HCT116 (cell line): ENCODE data around the gene SNAI1. TPM values are rescaled to one million over a fixed set of nuclear protein-coding genes. Genes with fewer than 3 reads are reported as not detected.

Experiments used
- ATAC-seq: fragments of 200-7000 bp; cut with Tn5 transposase; 2 replicates; pipeline ENCODE4 v1.9.1; 2020; ENCODE audit warnings: mild to moderate bottlenecking, moderate library complexity
- BruUV-seq: library from RNA; stranded (reverse); fragments of 400-500 nt; replicated peaks from 2 replicates; lab custom pipeline; 2021; lab: Mats Ljungman, UMichigan
- CTCF ChIA-PET: fragments of 300-600 bp; sonication (Branson Sonifier 250); formaldehyde crosslinking; loops from one replicate; lab custom pipeline; 2021; ENCODE audit warnings: antibody characterized with exemption; lab: Charles Lee
- POLR2A ChIA-PET: fragments of 300-600, 350-600 bp; sonication (Branson Sonifier 250); formaldehyde crosslinking; loops from one replicate; lab custom pipeline; 2021; ENCODE audit warnings: antibody characterized with exemption; lab: Charles Lee
- RAD21 ChIA-PET, 2 experiments: fragments of 300-600 bp; sonication (Branson Sonifier 250); formaldehyde crosslinking; loops; one replicate each; lab custom pipeline; 2023; ENCODE audit warnings: low total read pairs in 2 of 2; ENCODE audit not compliant: uncharacterized antibody in 2 of 2, unreplicated experiment in 2 of 2, low non-redundant PET in 1 of 2; lab: Charles Lee
- DNase-seq: peaks from one replicate; pipeline ENCODE4 v3.0.0-alpha.2; 2010; ENCODE audit warnings: low read depth, low spot score
- H2AFZ ChIP-seq: fragments of 200-600 bp; shearing (Covaris generic), sonication (generic); 2 replicates; pipeline ENCODE4 v1.6.1; 2017; ENCODE audit warnings: low read depth, mixed run types, mixed read lengths, antibody characterized with exemption, low read length; ENCODE audit not compliant: poor library complexity, severe bottlenecking
- H3K27ac ChIP-seq: 2 replicates; pipeline ENCODE4 v1.5.1; 2012; ENCODE audit warnings: low read depth, low read length
- H3K27me3 ChIP-seq: fragments of 200-600 bp; sonication (generic); 2 replicates; pipeline ENCODE4 v1.6.1; 2016; ENCODE audit warnings: mixed run types, low read length, mixed read lengths; ENCODE audit not compliant: insufficient read depth
- H3K36me3 ChIP-seq, 2 experiments: fragments of 200-500 bp in 1 of 2; fragments of 200-600 bp in 1 of 2; sonication (Bioruptor generic) in 1 of 2; sonication (generic) in 1 of 2; 2 replicates each; pipeline versions ENCODE4 v1.5.1 to v1.6.1; 2014 to 2016; ENCODE audit warnings: low read length in 2 of 2, inconsistent platforms in 1 of 2, mixed read lengths in 1 of 2, mixed run types in 1 of 2; ENCODE audit not compliant: insufficient read depth in 2 of 2, control insufficient read depth in 1 of 2
- H3K4me1 ChIP-seq, 2 experiments: fragments of 200-600 bp in 1 of 2; sonication (generic) in 1 of 2; 2 replicates each; pipeline versions ENCODE4 v1.5.1 to v1.6.1; 2012 to 2017; ENCODE audit warnings: low read length in 2 of 2, inconsistent platforms in 1 of 2, mild to moderate bottlenecking in 1 of 2, mixed read lengths in 1 of 2, mixed run types in 1 of 2, moderate library complexity in 1 of 2; ENCODE audit not compliant: insufficient read depth in 2 of 2, control insufficient read depth in 1 of 2
- H3K4me2 ChIP-seq: fragments of 200-600 bp; sonication (generic); 2 replicates; pipeline ENCODE4 v1.6.1; 2017; ENCODE audit warnings: mixed run types, low read length, mixed read lengths
- H3K4me3 ChIP-seq, 2 experiments: fragments of 200-600 bp in 1 of 2; sonication (generic) in 1 of 2; replicated peaks in 1 of 2; 2 replicates each; pipeline ENCODE4 v1.5.1; 2011 to 2016; ENCODE audit warnings: low read length in 2 of 2, control low read depth in 1 of 2, low read depth in 1 of 2, mild to moderate bottlenecking in 1 of 2, mixed read lengths in 1 of 2, mixed run types in 1 of 2
- H3K79me2 ChIP-seq: fragments of 200-600 bp; sonication (generic); 2 replicates; pipeline ENCODE4 v1.6.1; 2017; ENCODE audit warnings: mild to moderate bottlenecking, mixed run types, low read length, moderate library complexity, mixed read lengths; ENCODE audit not compliant: insufficient read depth
- H3K9ac ChIP-seq: fragments of 200-600 bp; sonication (generic); 2 replicates; pipeline ENCODE4 v1.6.1; 2016; ENCODE audit warnings: low read length, mixed read lengths
- H3K9me2 ChIP-seq: fragments of 200-600 bp; sonication (generic), shearing (Covaris generic); 2 replicates; pipeline ENCODE4 v1.6.1; 2017; ENCODE audit warnings: mixed run types, mild to moderate bottlenecking, moderate library complexity; ENCODE audit not compliant: insufficient read depth
- H3K9me3 ChIP-seq, 2 experiments: fragments of 200-500 bp in 1 of 2; fragments of 200-600 bp in 1 of 2; sonication (Bioruptor generic) in 1 of 2; sonication (generic) in 1 of 2; 2 replicates each; pipeline ENCODE4 v1.6.1; 2014 to 2017; ENCODE audit warnings: low read length in 2 of 2, mixed read lengths in 2 of 2, inconsistent platforms in 1 of 2, low read depth in 1 of 2, mild to moderate bottlenecking in 1 of 2, mixed run types in 1 of 2, moderate library complexity in 1 of 2; ENCODE audit not compliant: control insufficient read depth in 1 of 2, insufficient read depth in 1 of 2
- H4K20me1 ChIP-seq: fragments of 200-600 bp; sonication (generic), shearing (Covaris generic); 2 replicates; pipeline ENCODE4 v1.6.1; 2017; ENCODE audit warnings: mixed run types, mild to moderate bottlenecking, moderate library complexity; ENCODE audit not compliant: insufficient read depth
- CBX3 ChIP-seq: IDR thresholded peaks from 2 replicates; pipeline ENCODE4 v1.6.1; 2012; ENCODE audit warnings: low read depth
- CEBPB ChIP-seq: IDR thresholded peaks from 2 replicates; pipeline ENCODE4 v1.6.1; 2012; ENCODE audit warnings: low read depth
- ELF1 ChIP-seq: IDR thresholded peaks from 2 replicates; pipeline ENCODE4 v1.6.1; 2012; ENCODE audit warnings: low read depth, borderline replicate concordance
- EZH2 ChIP-seq: fragments of 200-600 bp; sonication (generic); IDR thresholded peaks from 2 replicates; pipeline ENCODE4 v1.6.1; 2017; ENCODE audit warnings: antibody characterized with exemption, mixed run types
- EZH2phosphoT487 ChIP-seq: fragments of 200-600 bp; IDR thresholded peaks from 2 replicates; pipeline ENCODE4 v1.6.1; 2018; ENCODE audit warnings: antibody characterized with exemption, borderline replicate concordance
- FOSL1 ChIP-seq: IDR thresholded peaks from 2 replicates; pipeline ENCODE4 v1.6.1; 2012; ENCODE audit warnings: low read depth
- RAD21 ChIP-seq: IDR thresholded peaks from 2 replicates; pipeline ENCODE4 v1.6.1; 2012; ENCODE audit warnings: low read depth, mild to moderate bottlenecking
- SP1 ChIP-seq: IDR thresholded peaks from 2 replicates; pipeline ENCODE4 v1.6.1; 2012; ENCODE audit warnings: low read depth
- SRF ChIP-seq: IDR thresholded peaks from 2 replicates; pipeline ENCODE4 v1.6.1; 2012; ENCODE audit warnings: low read depth
- TCF7L2 ChIP-seq: IDR thresholded peaks from 2 replicates; pipeline ENCODE4 v1.7.0; 2011; ENCODE audit warnings: borderline replicate concordance, inconsistent platforms; ENCODE audit not compliant: insufficient read depth, insufficient read length; ENCODE audit errors: extremely low read depth
- ZFX ChIP-seq: fragments of 450-650 bp; IDR thresholded peaks from 2 replicates; pipeline ENCODE4 v1.6.1; 2017
- ZNF274 ChIP-seq: fragments of 200-500 bp; sonication (Bioruptor generic); IDR thresholded peaks from 2 replicates; pipeline ENCODE4 v1.6.1; 2014; ENCODE audit warnings: mild to moderate bottlenecking, low read depth, low read length, inconsistent platforms
- intact Hi-C: fragments of 100-400 bp; cut with micrococcal nuclease; formaldehyde crosslinking; loops from 2 replicates; pipeline ENCODE4 v1.10.0; 2022
- total RNA-seq: library from RNA; stranded (reverse); gene quantifications from one replicate; pipeline ENCODE4 v1.2.1, GENCODE V29; 2021; ENCODE audit not compliant: unreplicated experiment
- TF ChIP-seq, protein P1 (sequence below): IDR thresholded peaks from 2 replicates; pipeline ENCODE4 v1.6.1; 2011; ENCODE audit warnings: mild to moderate bottlenecking, low read length, moderate library complexity; ENCODE audit not compliant: insufficient replicate concordance; ENCODE audit errors: extremely low read depth
- TF ChIP-seq, protein P2 (sequence below): IDR thresholded peaks from 2 replicates; pipeline ENCODE4 v1.6.1; 2012
- TF ChIP-seq, protein P3 (sequence below): IDR thresholded peaks from 2 replicates; pipeline ENCODE4 v1.6.1; 2012; ENCODE audit warnings: low read depth
- TF ChIP-seq, protein P4 (sequence below): IDR thresholded peaks from 2 replicates; pipeline ENCODE4 v1.6.1; 2012

SNAI1 gene
- total RNA-seq, 1 experiment from 2014 or later: 13.4 TPM

DNA sequence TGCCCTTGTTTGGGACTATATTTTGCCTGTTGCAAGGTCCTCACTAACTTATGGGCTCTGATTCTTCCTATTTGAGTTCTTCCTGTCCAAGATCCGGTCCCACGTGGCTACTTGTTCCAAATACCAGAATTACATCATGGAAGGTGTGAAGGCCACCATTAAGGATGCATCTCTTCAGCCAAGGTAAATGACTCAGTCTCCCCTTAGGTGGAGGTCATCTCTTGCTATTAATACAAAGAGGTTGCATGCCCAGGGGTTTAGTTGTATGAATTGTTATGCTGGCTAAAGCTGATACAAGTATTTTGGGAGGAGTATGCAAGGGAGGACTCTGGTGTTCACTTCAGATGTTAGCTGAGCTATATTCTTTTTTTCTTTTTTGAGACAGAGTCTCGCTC lies 37.5 kb upstream of the SNAI1 start:
- intact Hi-C loops: no loop called here
- no TSS peak for BruUV-seq
- peaks cover 45 to 58% of the 10 kb centered on the region in 2 experiments for H3K36me3 ChIP-seq

DNA sequence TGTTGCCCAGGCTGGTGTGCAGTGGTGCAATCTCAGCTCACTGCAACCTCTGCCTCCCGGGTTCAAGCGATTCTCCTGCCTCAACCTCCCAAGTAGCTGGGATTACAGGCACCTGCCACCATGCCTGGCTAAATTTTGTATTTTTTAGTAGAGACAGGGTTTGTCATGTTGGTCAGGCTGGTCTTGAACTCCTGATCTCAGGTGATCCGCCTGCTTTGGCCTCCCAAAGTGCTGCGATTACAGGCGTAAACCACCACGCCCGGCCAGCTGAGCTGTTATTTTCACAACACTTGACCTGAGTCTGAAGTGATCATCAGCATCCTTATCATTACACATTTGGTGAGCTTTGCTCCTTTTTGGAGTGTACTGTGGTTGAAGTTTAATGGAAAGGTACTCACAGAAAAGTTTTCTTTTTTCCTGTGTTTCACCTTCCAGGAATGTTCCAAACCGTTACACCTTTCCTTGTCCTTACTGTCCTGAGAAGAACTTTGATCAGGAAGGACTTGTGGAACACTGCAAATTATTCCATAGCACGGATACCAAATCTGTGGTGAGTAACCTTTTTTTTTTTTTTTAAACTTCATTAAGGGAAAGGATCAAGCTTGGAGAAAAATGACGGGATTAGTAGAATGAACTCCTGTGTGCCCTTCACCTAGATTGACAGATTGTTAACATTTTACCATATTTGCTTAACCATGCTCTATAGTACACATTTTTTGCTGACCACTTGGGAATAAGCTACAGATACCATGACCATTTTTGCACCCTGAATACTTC lies 36.9 kb upstream of the SNAI1 start:
- peaks cover 61% of the 10 kb centered on the region for H3K79me2 ChIP-seq
- no peaks in the 10 kb centered on the region; the same call in 1 of the 2 replicates for H4K20me1 ChIP-seq
- no peak overlapping the region for H3K4me3 ChIP-seq
- no peak overlapping the region for H2AFZ ChIP-seq
- H3K27me3 ChIP-seq: no peaks in the 10 kb centered on the region
- no peak overlapping the region for H3K27ac ChIP-seq
- DNase-seq: no peak
- BruUV-seq: no TSS peak
- H3K4me1 ChIP-seq: peaks cover 0 to 7% of the 10 kb centered on the region in 2 experiments; a peak in 2 of 4 replicates
- peaks cover 51 to 62% of the 10 kb centered on the region in 2 experiments for H3K36me3 ChIP-seq
- H3K9ac ChIP-seq: no peak overlapping the region
- H3K9me3 ChIP-seq: no peaks in the 10 kb centered on the region
- POLR2A ChIA-PET: interaction anchor here (0.7 kb wide), 1 partner anchor 354 kb away, joined by 3 read pairs; no protein-coding TSS in a partner anchor
- CTCF ChIA-PET: no interaction called here
- intact Hi-C loops: no loop called here
- RAD21 ChIA-PET: no interaction called here
- ATAC-seq: no peak
- no peak overlapping the region for H3K4me2 ChIP-seq
- H3K9me2 ChIP-seq: no peaks in the 10 kb centered on the region
- TF ChIP-seq ELF1 (no peak), FOSL1 (no peak), RAD21 (no peak), ZFX (no peak), CEBPB (no peak), CBX3 (no peak)
- TF ChIP-seq, protein P1, sequence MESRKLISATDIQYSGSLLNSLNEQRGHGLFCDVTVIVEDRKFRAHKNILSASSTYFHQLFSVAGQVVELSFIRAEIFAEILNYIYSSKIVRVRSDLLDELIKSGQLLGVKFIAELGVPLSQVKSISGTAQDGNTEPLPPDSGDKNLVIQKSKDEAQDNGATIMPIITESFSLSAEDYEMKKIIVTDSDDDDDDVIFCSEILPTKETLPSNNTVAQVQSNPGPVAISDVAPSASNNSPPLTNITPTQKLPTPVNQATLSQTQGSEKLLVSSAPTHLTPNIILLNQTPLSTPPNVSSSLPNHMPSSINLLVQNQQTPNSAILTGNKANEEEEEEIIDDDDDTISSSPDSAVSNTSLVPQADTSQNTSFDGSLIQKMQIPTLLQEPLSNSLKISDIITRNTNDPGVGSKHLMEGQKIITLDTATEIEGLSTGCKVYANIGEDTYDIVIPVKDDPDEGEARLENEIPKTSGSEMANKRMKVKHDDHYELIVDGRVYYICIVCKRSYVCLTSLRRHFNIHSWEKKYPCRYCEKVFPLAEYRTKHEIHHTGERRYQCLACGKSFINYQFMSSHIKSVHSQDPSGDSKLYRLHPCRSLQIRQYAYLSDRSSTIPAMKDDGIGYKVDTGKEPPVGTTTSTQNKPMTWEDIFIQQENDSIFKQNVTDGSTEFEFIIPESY: no peak
- TF ChIP-seq, protein P2, sequence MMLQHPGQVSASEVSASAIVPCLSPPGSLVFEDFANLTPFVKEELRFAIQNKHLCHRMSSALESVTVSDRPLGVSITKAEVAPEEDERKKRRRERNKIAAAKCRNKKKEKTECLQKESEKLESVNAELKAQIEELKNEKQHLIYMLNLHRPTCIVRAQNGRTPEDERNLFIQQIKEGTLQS: no peak
- TF ChIP-seq, protein P3, sequence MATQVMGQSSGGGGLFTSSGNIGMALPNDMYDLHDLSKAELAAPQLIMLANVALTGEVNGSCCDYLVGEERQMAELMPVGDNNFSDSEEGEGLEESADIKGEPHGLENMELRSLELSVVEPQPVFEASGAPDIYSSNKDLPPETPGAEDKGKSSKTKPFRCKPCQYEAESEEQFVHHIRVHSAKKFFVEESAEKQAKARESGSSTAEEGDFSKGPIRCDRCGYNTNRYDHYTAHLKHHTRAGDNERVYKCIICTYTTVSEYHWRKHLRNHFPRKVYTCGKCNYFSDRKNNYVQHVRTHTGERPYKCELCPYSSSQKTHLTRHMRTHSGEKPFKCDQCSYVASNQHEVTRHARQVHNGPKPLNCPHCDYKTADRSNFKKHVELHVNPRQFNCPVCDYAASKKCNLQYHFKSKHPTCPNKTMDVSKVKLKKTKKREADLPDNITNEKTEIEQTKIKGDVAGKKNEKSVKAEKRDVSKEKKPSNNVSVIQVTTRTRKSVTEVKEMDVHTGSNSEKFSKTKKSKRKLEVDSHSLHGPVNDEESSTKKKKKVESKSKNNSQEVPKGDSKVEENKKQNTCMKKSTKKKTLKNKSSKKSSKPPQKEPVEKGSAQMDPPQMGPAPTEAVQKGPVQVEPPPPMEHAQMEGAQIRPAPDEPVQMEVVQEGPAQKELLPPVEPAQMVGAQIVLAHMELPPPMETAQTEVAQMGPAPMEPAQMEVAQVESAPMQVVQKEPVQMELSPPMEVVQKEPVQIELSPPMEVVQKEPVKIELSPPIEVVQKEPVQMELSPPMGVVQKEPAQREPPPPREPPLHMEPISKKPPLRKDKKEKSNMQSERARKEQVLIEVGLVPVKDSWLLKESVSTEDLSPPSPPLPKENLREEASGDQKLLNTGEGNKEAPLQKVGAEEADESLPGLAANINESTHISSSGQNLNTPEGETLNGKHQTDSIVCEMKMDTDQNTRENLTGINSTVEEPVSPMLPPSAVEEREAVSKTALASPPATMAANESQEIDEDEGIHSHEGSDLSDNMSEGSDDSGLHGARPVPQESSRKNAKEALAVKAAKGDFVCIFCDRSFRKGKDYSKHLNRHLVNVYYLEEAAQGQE: no peak

More for the DNA sequence above, 37.5 kb upstream of the SNAI1 start:
- POLR2A ChIA-PET: no interaction called here
- no peaks in the 10 kb centered on the region for H3K9me2 ChIP-seq
- H3K9me3 ChIP-seq: no peaks in the 10 kb centered on the region
- H3K9ac ChIP-seq: no peak overlapping the region
- H3K79me2 ChIP-seq: peaks cover 65% of the 10 kb centered on the region
- H3K4me2 ChIP-seq: no peak overlapping the region
- no peak for DNase-seq
- H3K4me3 ChIP-seq: no peak overlapping the region
- TF ChIP-seq ZNF274: no peak
- TF ChIP-seq EZH2: no peak
- no peak for TF ChIP-seq TCF7L2
- no peak for TF ChIP-seq EZH2phosphoT487
- TF ChIP-seq SRF: no peak
- TF ChIP-seq CBX3: no peak
- TF ChIP-seq, protein P4, sequence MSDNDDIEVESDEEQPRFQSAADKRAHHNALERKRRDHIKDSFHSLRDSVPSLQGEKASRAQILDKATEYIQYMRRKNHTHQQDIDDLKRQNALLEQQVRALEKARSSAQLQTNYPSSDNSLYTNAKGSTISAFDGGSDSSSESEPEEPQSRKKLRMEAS: no peak
- TF ChIP-seq SP1: no peak
- H3K27me3 ChIP-seq: no peaks in the 10 kb centered on the region
- peaks cover 0 to 2% of the 10 kb centered on the region in 2 experiments; a peak in 2 of 4 replicates for H3K4me1 ChIP-seq
- no peak overlapping the region for H2AFZ ChIP-seq
- RAD21 ChIA-PET: no interaction called here
- ATAC-seq: no peak
- no peak overlapping the region for H3K27ac ChIP-seq
- no peaks in the 10 kb centered on the region; the same call in 1 of the 2 replicates for H4K20me1 ChIP-seq
- CTCF ChIA-PET: no interaction called here
